Panc1 (cell line): ENCODE results near the gene EPHB1. TPM values are rescaled to one million over a fixed set of nuclear protein-coding genes. Genes with fewer than 3 reads are reported as not detected.

ENCODE experiments used
- ATAC-seq: fragments of 200-7000 bp; cut with Tn5 transposase; 2 replicates; pipeline ENCODE4 v1.9.1; 2020; ENCODE audit warnings: mild to moderate bottlenecking, moderate library complexity
- BruUV-seq: library from RNA; stranded (reverse); fragments of 400-500 nt; replicated peaks from 2 replicates; lab custom pipeline; 2021; lab: Mats Ljungman, UMichigan
- CTCF ChIA-PET: fragments of 300-600 bp; sonication (Branson Sonifier 250); formaldehyde crosslinking; loops from one replicate; lab custom pipeline; 2022; ENCODE audit warnings: antibody characterized with exemption; lab: Charles Lee
- POLR2A ChIA-PET: fragments of 300-600 bp; sonication (Branson Sonifier 250); formaldehyde crosslinking; loops from one replicate; lab custom pipeline; 2022; ENCODE audit warnings: antibody characterized with exemption; lab: Charles Lee
- DNase-seq: peaks from one replicate; pipeline ENCODE4 v3.0.0-alpha.2; 2010; ENCODE audit warnings: low read depth, low spot score
- H3K27ac ChIP-seq: 2 replicates; pipeline ENCODE4 v1.5.1; 2011; ENCODE audit warnings: mild to moderate bottlenecking, low read length, inconsistent platforms
- H3K27me3 ChIP-seq: fragments of 200-500 bp; sonication (Bioruptor generic); 2 replicates; pipeline ENCODE4 v1.6.0; 2014; ENCODE audit warnings: low read length, inconsistent platforms; ENCODE audit not compliant: control insufficient read depth, insufficient read depth
- H3K36me3 ChIP-seq: fragments of 200-500 bp; sonication (Bioruptor generic); 2 replicates; pipeline ENCODE4 v1.5.1; 2014; ENCODE audit warnings: inconsistent platforms, mild to moderate bottlenecking, low read length, moderate library complexity; ENCODE audit not compliant: control insufficient read depth, insufficient read depth
- H3K4me1 ChIP-seq: 2 replicates; pipeline ENCODE4 v1.5.1; 2011; ENCODE audit warnings: inconsistent platforms, mild to moderate bottlenecking, low read length, moderate library complexity; ENCODE audit not compliant: control insufficient read depth, insufficient read depth
- H3K4me3 ChIP-seq, 2 experiments: 2 replicates each; pipeline ENCODE4 v1.5.1; 2011 to 2012; ENCODE audit warnings: low read depth in 2 of 2, low read length in 2 of 2, mild to moderate bottlenecking in 2 of 2, inconsistent platforms in 1 of 2, moderate library complexity in 1 of 2
- H3K9me3 ChIP-seq: fragments of 200-500 bp; sonication (Bioruptor generic); 2 replicates; pipeline ENCODE4 v1.5.1; 2014; ENCODE audit warnings: low read depth, mild to moderate bottlenecking, inconsistent platforms, low read length, moderate library complexity; ENCODE audit not compliant: control insufficient read depth, insufficient read depth
- CTCF ChIP-seq: fragments of 450-650 bp; IDR thresholded peaks from 2 replicates; pipeline ENCODE4 v1.5.1; 2017; ENCODE audit warnings: mild to moderate bottlenecking
- POLR2AphosphoS5 ChIP-seq: IDR thresholded peaks from 2 replicates; pipeline ENCODE4 v1.6.1; 2012; ENCODE audit warnings: mild to moderate bottlenecking, low read depth, low read length, moderate library complexity
- REST ChIP-seq, 2 experiments: IDR thresholded peaks; 2 replicates each; pipeline ENCODE4 v1.6.1; 2011 to 2012; ENCODE audit warnings: low read depth in 2 of 2, control low read depth in 1 of 2, low read length in 1 of 2, mild to moderate bottlenecking in 1 of 2, moderate library complexity in 1 of 2; ENCODE audit not compliant: insufficient read depth in 1 of 2
- SIN3A ChIP-seq: IDR thresholded peaks from 2 replicates; pipeline ENCODE4 v1.6.1; 2012; ENCODE audit warnings: low read depth, mild to moderate bottlenecking, low read length, moderate library complexity, borderline replicate concordance; ENCODE audit not compliant: insufficient read depth
- TCF7L2 ChIP-seq: IDR thresholded peaks from 2 replicates; pipeline ENCODE4 v1.6.1; 2011; ENCODE audit warnings: mild to moderate bottlenecking, low read depth, low read length, inconsistent platforms
- in situ Hi-C: cut with HindIII; loops from 2 replicates; pipeline ENCODE4 v1.10.0; 2016; ENCODE audit warnings: low sequenced_read_pairs, low pct_unique_long_range_greater_than_20kb
- intact Hi-C: fragments of 100-400 bp; cut with micrococcal nuclease; formaldehyde crosslinking; loops from one replicate; pipeline ENCODE4 v1.10.0; 2022; ENCODE audit not compliant: unreplicated experiment
- total RNA-seq: library from RNA; stranded (reverse); gene quantifications from one replicate; pipeline ENCODE4 v1.2.1, GENCODE V29; 2021; ENCODE audit not compliant: unreplicated experiment

The EPHB1 gene
- total RNA-seq, 1 experiment from 2014 or later: 0.46 TPM

GRCh38 chr3:134883697-134884385, 88.8 kb downstream of the EPHB1 start:
- in situ Hi-C loops: no loop called here
- H3K4me1 ChIP-seq: no peaks in the 10 kb centered on the region
- H3K27me3 ChIP-seq: peaks cover 4% of the 10 kb centered on the region
- DNase-seq (no peak), ATAC-seq (no peak)
- ChIA-PET POLR2A (no interaction called here), CTCF (no interaction called here)
- TF ChIP-seq REST (IDR thresholded peaks at IDR 0.05; ENCODE audit: insufficient read depth in 1 of 2, low read depth in 2 of 2, low read length in 1 of 2) (no peak), POLR2AphosphoS5 (no peak), TCF7L2 (no peak), CTCF (no peak), SIN3A (no peak)
- H3K9me3 ChIP-seq: no peaks in the 10 kb centered on the region
- H3K4me3 ChIP-seq: no peak overlapping the region
- H3K27ac ChIP-seq: no peak overlapping the region
- intact Hi-C loops: no loop called here
- H3K36me3 ChIP-seq: no peaks in the 10 kb centered on the region
- no TSS peak for BruUV-seq

DNA sequence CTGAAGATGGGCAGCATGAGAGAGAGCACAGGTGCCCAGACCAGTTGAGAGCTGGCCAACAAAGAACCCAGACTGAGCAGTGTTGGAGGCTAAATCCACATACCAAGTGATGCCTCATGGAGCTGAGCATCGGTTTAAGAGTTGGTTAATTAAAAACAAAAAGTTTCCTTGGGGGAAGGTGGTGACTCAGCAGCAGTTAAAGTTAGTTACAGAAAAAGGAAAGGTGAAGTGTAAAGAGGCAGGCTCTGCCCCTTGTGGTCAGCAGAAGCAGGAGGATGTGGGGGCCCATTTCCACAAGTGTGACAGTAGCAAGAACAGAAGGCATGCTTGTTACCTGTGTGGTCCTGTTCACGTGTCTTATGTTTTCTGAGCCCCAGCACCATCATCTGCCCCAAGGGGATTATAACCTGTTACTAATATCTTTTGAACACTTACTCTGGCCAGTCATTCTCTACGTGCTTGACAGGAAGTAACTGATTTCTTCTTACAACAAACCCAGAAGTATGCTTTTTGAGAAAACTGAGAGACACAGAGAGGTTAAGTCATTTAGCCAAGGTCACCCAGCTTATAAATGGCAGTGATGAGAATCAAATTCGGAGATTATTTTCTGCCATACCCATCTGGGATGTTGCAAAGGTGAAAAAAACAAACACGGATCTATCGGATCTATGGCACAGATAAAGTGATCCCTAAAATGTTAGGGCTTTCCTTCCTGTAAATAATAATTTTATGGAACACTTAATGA, 91.0 kb downstream of the EPHB1 start:
- Histone ChIP-seq H3K36me3 (no peaks in the 10 kb centered on the region), H3K9me3 (no peaks in the 10 kb centered on the region), H3K4me3 (no peak overlapping the region), H3K27me3 (peaks cover 4% of the 10 kb centered on the region), H3K27ac (no peak overlapping the region), H3K4me1 (no peaks in the 10 kb centered on the region)
- intact Hi-C loops (no loop called here), in situ Hi-C loops (no loop called here)
- DNase-seq: no peak
- ChIA-PET POLR2A (no interaction called here), CTCF (no interaction called here)
- ATAC-seq: no peak
- TF ChIP-seq TCF7L2: no peak
- TF ChIP-seq CTCF: 0 out of 2 replicates have a peak, but pooled peaks have one; percentile 10
- BruUV-seq: no TSS peak
